Measurements from ENCODE around the gene C1orf116. TPM values are rescaled to one million over a fixed set of nuclear protein-coding genes. Genes with fewer than 3 reads are reported as not detected.

The C1orf116 gene
- total RNA-seq, 1 donor from 2014 or later = not detected

DNA sequence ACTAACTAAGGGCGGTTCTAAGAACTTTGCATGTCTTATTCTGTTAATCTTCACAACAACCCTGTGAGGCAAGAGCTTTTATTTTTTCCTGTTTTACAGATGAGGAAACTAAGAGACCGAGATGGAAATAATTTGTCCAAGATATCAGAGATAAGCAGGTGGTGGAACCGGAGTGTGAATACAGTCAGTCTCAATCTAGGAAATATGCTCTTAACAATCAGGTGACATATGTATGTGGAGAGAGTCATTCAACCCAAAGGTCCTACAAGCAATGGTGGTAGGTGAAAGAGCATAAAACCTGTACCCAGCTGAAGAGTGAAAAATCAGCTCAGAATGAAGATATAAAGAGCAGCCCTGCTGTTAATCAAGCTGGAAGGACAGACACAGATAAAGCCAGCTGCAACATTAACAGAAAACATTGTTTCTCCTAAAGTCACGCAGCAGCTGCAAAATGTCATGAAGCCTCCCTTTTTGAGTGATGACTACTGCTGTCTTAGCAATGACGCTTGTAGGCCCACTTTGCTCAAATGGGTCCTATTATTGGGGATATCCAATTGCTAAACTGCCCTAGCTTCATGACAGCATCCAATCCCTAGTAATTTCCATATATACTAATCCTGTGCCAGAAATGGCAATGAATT, 31.8 kb downstream of the C1orf116 start:
- Mint-ChIP-seq H3K9me3 (no peaks in the 10 kb centered on the region), H3K36me3 (ENCODE audit: low read depth) (no peaks in the 10 kb centered on the region), H3K4me3 (no peak overlapping the region), H3K27ac (no peak overlapping the region), H3K4me1 (no peaks in the 10 kb centered on the region), H3K27me3 (peaks cover 23% of the 10 kb centered on the region)
- no peak for DNase-seq
- intact Hi-C loops (cut with micrococcal nuclease) = no loop called here

DNA sequence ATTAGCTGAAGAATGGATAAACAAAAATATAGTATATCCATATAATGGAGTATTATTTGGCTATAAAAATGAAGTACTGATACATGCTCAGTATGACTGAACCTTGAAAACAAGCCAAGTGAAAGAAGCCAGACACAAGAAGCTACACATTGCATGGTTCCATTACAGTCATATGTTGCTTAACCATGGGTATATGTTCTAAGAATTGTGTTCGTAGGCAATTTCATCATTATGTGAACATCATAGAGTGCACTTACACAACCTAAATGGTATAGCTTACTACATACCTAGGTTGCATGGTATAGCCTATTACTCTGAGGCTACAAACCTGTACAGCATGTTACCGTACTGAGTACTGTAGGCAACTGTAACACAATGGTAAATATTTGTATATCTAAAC, 33.7 kb downstream of the C1orf116 start:
- H3K27me3 Mint-ChIP-seq = peaks cover 32% of the 10 kb centered on the region
- H3K4me1 Mint-ChIP-seq = no peaks in the 10 kb centered on the region
- no peaks in the 10 kb centered on the region for H3K9me3 Mint-ChIP-seq
- no peaks in the 10 kb centered on the region for H3K36me3 Mint-ChIP-seq (ENCODE audit: low read depth)
- no peak overlapping the region for H3K27ac Mint-ChIP-seq
- intact Hi-C loops (cut with micrococcal nuclease) = no loop called here
- no peak for DNase-seq
- no peak overlapping the region for H3K4me3 Mint-ChIP-seq

GRCh38 chr1:206992790-206993189, 39.8 kb downstream of the C1orf116 start:
- intact Hi-C loops (cut with micrococcal nuclease) = no loop called here
- no peak for DNase-seq
- H3K27ac Mint-ChIP-seq = no peak overlapping the region
- H3K4me3 Mint-ChIP-seq = no peak overlapping the region
- no peaks in the 10 kb centered on the region for H3K9me3 Mint-ChIP-seq
- H3K36me3 Mint-ChIP-seq (ENCODE audit: low read depth) = no peaks in the 10 kb centered on the region
- H3K27me3 Mint-ChIP-seq = peaks cover 57% of the 10 kb centered on the region
- no peaks in the 10 kb centered on the region for H3K4me1 Mint-ChIP-seq

- Mint-ChIP-seq H3K4me1 (no peaks in the 10 kb centered on the region), H3K4me3 (no peak overlapping the region), H3K9me3 (no peaks in the 10 kb centered on the region), H3K27ac (no peak overlapping the region), H3K27me3 (peaks cover 56% of the 10 kb centered on the region), H3K36me3 (ENCODE audit: low read depth) (no peaks in the 10 kb centered on the region)
- intact Hi-C loops (cut with micrococcal nuclease) = loop anchor here (5.0 kb wide), 1 partner anchor 509 kb away; the partner anchor contains the start of gene CR1
- no peak for DNase-seq
Measured at GRCh38 chr1:206987873-206988272, 44.7 kb downstream of the C1orf116 start.

- intact Hi-C loops (cut with micrococcal nuclease) = loop anchor here (5.0 kb wide), 1 partner anchor 510 kb away; the partner anchor contains the start of gene CR1
- peaks cover 53% of the 10 kb centered on the region for H3K27me3 Mint-ChIP-seq
Measured at GRCh38 chr1:206986885-206987284, 45.7 kb downstream of the C1orf116 start.

DNA sequence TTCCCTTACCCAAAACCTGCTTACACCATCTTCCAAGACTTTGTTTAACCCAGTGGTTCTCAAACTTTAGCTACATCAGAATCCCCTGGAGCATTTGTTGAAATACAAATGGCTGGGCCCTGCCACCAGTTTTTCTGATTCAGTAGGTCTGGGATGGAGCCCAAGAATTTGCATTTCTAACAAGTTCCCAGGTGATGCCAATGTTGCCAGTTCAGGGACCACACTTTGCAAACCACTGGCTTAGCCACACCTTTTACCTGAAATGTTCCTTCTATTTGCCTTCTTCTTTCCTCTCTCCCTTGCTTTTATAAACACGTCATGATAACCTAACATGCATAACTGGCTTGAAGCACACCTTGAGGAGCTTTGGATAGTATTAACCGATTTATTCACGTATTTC, 46.2 kb downstream of the C1orf116 start:
- Mint-ChIP-seq H3K36me3 (ENCODE audit: low read depth) (no peaks in the 10 kb centered on the region), H3K9me3 (no peaks in the 10 kb centered on the region), H3K4me3 (no peak overlapping the region), H3K27me3 (peaks cover 52% of the 10 kb centered on the region), H3K27ac (no peak overlapping the region), H3K4me1 (no peaks in the 10 kb centered on the region)
- intact Hi-C loops (cut with micrococcal nuclease) = loop anchor here (5.0 kb wide), 1 partner anchor 511 kb away; the partner anchor contains the start of gene CR1
- DNase-seq = no peak

More at GRCh38 chr1:206986885-206987284, 45.7 kb downstream of the C1orf116 start:
- no peak for DNase-seq
- Mint-ChIP-seq H3K27ac (no peak overlapping the region), H3K9me3 (no peaks in the 10 kb centered on the region), H3K36me3 (ENCODE audit: low read depth) (no peaks in the 10 kb centered on the region), H3K4me3 (no peak overlapping the region), H3K4me1 (no peaks in the 10 kb centered on the region)

DNA sequence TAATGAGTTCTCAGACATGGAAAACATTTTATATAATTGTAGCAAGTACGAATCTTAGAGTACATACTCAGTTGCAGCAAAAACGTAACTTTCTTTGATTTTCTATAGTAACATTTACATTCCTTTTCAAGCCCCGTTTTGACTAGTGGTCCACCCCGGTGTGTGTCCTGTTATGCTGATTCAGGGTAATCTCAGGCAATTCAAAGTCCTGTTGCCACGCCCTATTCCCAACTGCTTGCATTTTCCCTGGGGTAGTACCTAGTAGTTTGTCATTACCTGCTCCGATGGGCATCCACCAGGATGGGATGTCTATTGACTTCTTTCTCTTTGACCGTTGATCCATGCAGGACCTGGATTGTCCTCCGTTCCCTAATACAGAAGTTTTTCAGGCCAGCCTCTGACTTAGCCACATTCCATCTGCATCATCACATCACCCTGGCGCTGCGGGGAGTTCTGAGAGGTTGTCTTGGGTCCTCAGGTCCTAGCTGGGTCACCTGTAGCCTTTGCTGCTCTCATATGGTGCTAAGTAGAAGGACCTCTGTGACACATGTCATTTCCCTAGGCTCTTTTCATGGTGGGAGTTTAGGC, 47.3 kb downstream of the C1orf116 start:
- no peaks in the 10 kb centered on the region for H3K9me3 Mint-ChIP-seq
- H3K4me3 Mint-ChIP-seq = no peak overlapping the region
- H3K36me3 Mint-ChIP-seq (ENCODE audit: low read depth) = no peaks in the 10 kb centered on the region
- peaks cover 57% of the 10 kb centered on the region for H3K27me3 Mint-ChIP-seq
- no peak overlapping the region for H3K27ac Mint-ChIP-seq
- DNase-seq = no peak
- intact Hi-C loops (cut with micrococcal nuclease) = loop anchor here (5.0 kb wide), 1 partner anchor 512 kb away; the partner anchor contains the start of gene CR1
- H3K4me1 Mint-ChIP-seq = no peaks in the 10 kb centered on the region

DNA sequence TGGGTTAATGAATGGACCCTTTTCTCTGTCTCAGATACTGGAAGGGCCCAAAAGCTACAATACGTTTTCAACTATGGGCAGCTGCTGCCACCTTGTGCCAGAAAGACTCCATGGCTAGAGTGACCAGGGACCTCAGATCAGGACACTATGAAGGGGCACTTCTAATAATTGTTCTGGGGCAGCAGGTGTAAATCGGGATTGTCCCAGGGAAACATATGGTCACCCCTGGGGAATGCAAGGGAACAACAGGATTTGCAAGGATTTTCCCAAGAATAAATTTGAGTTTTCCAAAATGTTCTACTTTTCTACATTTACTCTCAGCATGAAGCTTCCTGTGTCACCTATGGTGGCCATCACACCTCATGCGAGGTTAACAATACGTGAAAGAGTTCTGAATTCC, 50.3 kb downstream of the C1orf116 start:
- Mint-ChIP-seq H3K27me3 (peaks cover 52% of the 10 kb centered on the region), H3K4me1 (no peaks in the 10 kb centered on the region), H3K4me3 (no peak overlapping the region), H3K36me3 (ENCODE audit: low read depth) (no peaks in the 10 kb centered on the region), H3K27ac (no peak overlapping the region), H3K9me3 (no peaks in the 10 kb centered on the region)
- intact Hi-C loops (cut with micrococcal nuclease) = loop anchor here (1.0 to 5.0 kb wide), 5 partner anchors 47 to 350 kb away; partner anchors contain the start of gene IL20
- DNase-seq = peak; percentile 90

- Mint-ChIP-seq H3K27me3 (peaks cover 46% of the 10 kb centered on the region), H3K4me3 (no peak overlapping the region), H3K4me1 (no peaks in the 10 kb centered on the region), H3K36me3 (ENCODE audit: low read depth) (no peaks in the 10 kb centered on the region), H3K27ac (no peak overlapping the region), H3K9me3 (no peaks in the 10 kb centered on the region)
- intact Hi-C loops (cut with micrococcal nuclease) = loop anchor here (5.0 kb wide), 4 partner anchors 112 to 347 kb away; partner anchors contain the start of gene IL20
- no peak for DNase-seq
Measured at GRCh38 chr1:206979379-206980043, 53.0 kb downstream of the C1orf116 start.

DNA sequence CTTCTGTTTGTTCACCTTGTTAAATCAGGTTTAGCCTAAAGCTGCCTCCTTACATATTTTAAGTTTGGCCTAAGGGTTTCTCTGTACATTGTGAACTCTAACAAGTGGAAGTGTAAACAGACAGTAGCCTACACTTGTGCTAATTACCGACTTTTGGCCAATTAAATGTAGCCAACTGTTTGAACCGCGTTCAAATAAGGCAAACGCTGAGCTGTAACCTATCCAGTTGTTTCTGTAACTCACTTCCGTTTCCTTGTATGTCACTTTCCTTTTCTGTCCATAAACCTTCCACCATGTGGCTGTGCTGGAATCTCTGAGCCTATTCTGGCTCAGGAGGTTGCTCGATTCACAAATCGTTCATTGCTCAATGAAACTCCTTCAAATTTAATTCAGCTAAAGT, 54.3 kb downstream of the C1orf116 start:
- H3K27me3 Mint-ChIP-seq = peaks cover 40% of the 10 kb centered on the region
- no peak overlapping the region for H3K4me3 Mint-ChIP-seq
- intact Hi-C loops (cut with micrococcal nuclease) = no loop called here
- H3K27ac Mint-ChIP-seq = no peak overlapping the region
- no peaks in the 10 kb centered on the region for H3K4me1 Mint-ChIP-seq
- DNase-seq = no peak
- no peaks in the 10 kb centered on the region for H3K9me3 Mint-ChIP-seq
- no peaks in the 10 kb centered on the region for H3K36me3 Mint-ChIP-seq (ENCODE audit: low read depth)

- Mint-ChIP-seq H3K36me3 (ENCODE audit: low read depth) (no peaks in the 10 kb centered on the region), H3K27ac (no peak overlapping the region), H3K27me3 (peaks cover 47% of the 10 kb centered on the region), H3K4me3 (no peak overlapping the region), H3K4me1 (no peaks in the 10 kb centered on the region), H3K9me3 (no peaks in the 10 kb centered on the region)
- no peak for DNase-seq
- intact Hi-C loops (cut with micrococcal nuclease) = no loop called here
Measured at GRCh38 chr1:206975306-206975705, 57.2 kb downstream of the C1orf116 start.

DNA sequence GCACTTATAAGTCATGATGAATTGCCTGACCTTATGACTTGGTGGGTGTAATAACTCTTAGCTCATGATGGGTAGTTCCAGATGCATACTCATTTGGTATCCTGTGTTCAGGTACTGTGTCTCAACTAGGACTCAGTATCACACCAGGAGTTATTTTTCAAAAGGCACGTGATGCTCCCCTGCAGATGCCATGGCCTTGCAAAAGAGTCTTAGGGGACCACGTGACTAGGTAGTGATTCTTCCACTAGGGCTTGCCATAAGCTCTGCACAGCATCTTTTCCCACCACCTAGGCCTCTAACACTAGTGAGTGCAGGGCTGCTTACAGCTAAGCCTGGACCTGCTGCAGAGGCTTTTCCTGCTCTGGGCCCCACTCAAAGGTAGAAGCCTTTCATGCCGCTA, 58.4 kb downstream of the C1orf116 start:
- Mint-ChIP-seq H3K4me1 (no peaks in the 10 kb centered on the region), H3K27me3 (peaks cover 49% of the 10 kb centered on the region), H3K27ac (no peak overlapping the region)

GRCh38 chr1:206972728-206973127, 59.8 kb downstream of the C1orf116 start:
- H3K9me3 Mint-ChIP-seq = no peaks in the 10 kb centered on the region
- intact Hi-C loops (cut with micrococcal nuclease) = no loop called here
- no peaks in the 10 kb centered on the region for H3K36me3 Mint-ChIP-seq (ENCODE audit: low read depth)
- no peak overlapping the region for H3K27ac Mint-ChIP-seq
- no peak for DNase-seq
- peaks cover 13% of the 10 kb centered on the region for H3K4me1 Mint-ChIP-seq
- peaks cover 48% of the 10 kb centered on the region for H3K27me3 Mint-ChIP-seq
- H3K4me3 Mint-ChIP-seq = no peak overlapping the region

More for the DNA sequence above, 58.4 kb downstream of the C1orf116 start:
- H3K4me3 Mint-ChIP-seq = no peak overlapping the region
- intact Hi-C loops (cut with micrococcal nuclease) = no loop called here
- H3K36me3 Mint-ChIP-seq (ENCODE audit: low read depth) = no peaks in the 10 kb centered on the region
- no peak for DNase-seq
- H3K9me3 Mint-ChIP-seq = no peaks in the 10 kb centered on the region

- H3K36me3 Mint-ChIP-seq (ENCODE audit: low read depth) = no peaks in the 10 kb centered on the region
- H3K27ac Mint-ChIP-seq = no peak overlapping the region
- no peak for DNase-seq
- intact Hi-C loops (cut with micrococcal nuclease) = no loop called here
- H3K4me1 Mint-ChIP-seq = peaks cover 25% of the 10 kb centered on the region
- peaks cover 35% of the 10 kb centered on the region for H3K27me3 Mint-ChIP-seq
- H3K4me3 Mint-ChIP-seq = no peak overlapping the region
- no peaks in the 10 kb centered on the region for H3K9me3 Mint-ChIP-seq
Measured at GRCh38 chr1:206971029-206971655, 61.4 kb downstream of the C1orf116 start.

All from activated CD4-positive, alpha-beta T cell treated with anti-CD3 and anti-CD28 coated beads, Interleukin-2, amount 10 ng/mL, durations not matched to agents 24 days and 14 days (primary cell).